ENCODE data around the gene DPF3. TPM values are rescaled to one million over a fixed set of nuclear protein-coding genes. Genes with fewer than 3 reads are reported as not detected.
A peak's percentile ranks its signal among the peaks of the same experiment; 100 is the strongest.

Gene DPF3
- total and polyA plus RNA-seq, 2 of the 13 experiments (the other 11 are each of a cell fraction or from before 2014, with no cell fraction given), result 0.09 to 0.60 TPM

- TF ChIP-seq CEBPZ (IDR thresholded peaks at IDR 0.05; ENCODE audit: low read length) (no peak), ZFP36 (IDR thresholded peaks at IDR 0.05; ENCODE audit: borderline replicate concordance, low read depth, low read length, partially characterized antibody) (no peak), NR1H2 (CRISPR knock-in tag; IDR thresholded peaks at IDR 0.05; ENCODE audit: borderline replicate concordance, low read depth) (no peak), ISL2 (CRISPR knock-in tag; IDR thresholded peaks at IDR 0.05) (peak; percentile 86), KAT8 (CRISPR knock-in tag; IDR thresholded peaks at IDR 0.05) (peak; percentile 64; the same call in 1 of the 2 replicates), ZNF615 (CRISPR knock-in tag; IDR thresholded peaks at IDR 0.05; ENCODE audit: borderline replicate concordance) (no peak), XRCC5 (optimal IDR thresholded peaks at IDR 0.05; ENCODE audit: low read length) (peak; percentile 77), ZNF609 (CRISPR knock-in tag; IDR thresholded peaks at IDR 0.05; ENCODE audit: borderline replicate concordance) (peak; percentile 90), IRF1 (CRISPR knock-in tag; IDR thresholded peaks at IDR 0.05; ENCODE audit: low read depth) (no peak), ARHGAP35 (CRISPR knock-in tag; IDR thresholded peaks at IDR 0.05; ENCODE audit: borderline replicate concordance) (no peak), BCL3 (CRISPR knock-in tag; IDR thresholded peaks at IDR 0.05) (no peak; the same call in 1 of the 2 replicates), ZBTB1 (CRISPR knock-in tag; IDR thresholded peaks at IDR 0.05; ENCODE audit: borderline replicate concordance) (no peak), ONECUT2 (CRISPR knock-in tag; IDR thresholded peaks at IDR 0.05) (peak; percentile 61; the same call in 1 of the 2 replicates), FOXK1 (CRISPR knock-in tag; IDR thresholded peaks at IDR 0.05; ENCODE audit: borderline replicate concordance, low read depth) (peak; percentile 79; the same call in 1 of the 2 replicates), ZNF691 (CRISPR knock-in tag; IDR thresholded peaks at IDR 0.05; ENCODE audit: borderline replicate concordance, low read depth) (peak; percentile 78), ZBTB21 (CRISPR knock-in tag; IDR thresholded peaks at IDR 0.05) (no peak), ZNF317 (CRISPR knock-in tag; IDR thresholded peaks at IDR 0.05) (peak; percentile 62; the same call in 1 of the 2 replicates), ZSCAN20 (CRISPR knock-in tag; IDR thresholded peaks at IDR 0.05; ENCODE audit: borderline replicate concordance) (no peak)
Measured at GRCh38 chr14:72776701-72777261, 117.1 kb downstream of the DPF3 start (continued).
